T-helper 1 cell treated with Interleukin-12 subunit alpha and Interleukin-12 subunit beta and Interleukin-4 antibody, amounts not matched to agents 30 ng/mL and 1 ng/mL, for 36 hours (primary cell): ENCODE results near the gene PIH1D1. TPM values are rescaled to one million over a fixed set of nuclear protein-coding genes. Genes with fewer than 3 reads are reported as not detected.
"Not testable (repeated sequence)": the region's sequence is repeated elsewhere in the genome, so short reads cannot be mapped to it uniquely, and the experiment has no call there.

ENCODE experiments used
- intact Hi-C: fragments of 100-400 bp; cut with micrococcal nuclease; formaldehyde crosslinking; loops from one replicate; pipeline ENCODE4 v1.15.1; 2024
- total RNA-seq: library from RNA; stranded (reverse); gene quantifications from 2 replicates; pipeline ENCODE4 v1.2.3, GENCODE V29; 2022

The PIH1D1 gene
- total RNA-seq, 1 donor from 2014 or later = 136 TPM

DNA sequence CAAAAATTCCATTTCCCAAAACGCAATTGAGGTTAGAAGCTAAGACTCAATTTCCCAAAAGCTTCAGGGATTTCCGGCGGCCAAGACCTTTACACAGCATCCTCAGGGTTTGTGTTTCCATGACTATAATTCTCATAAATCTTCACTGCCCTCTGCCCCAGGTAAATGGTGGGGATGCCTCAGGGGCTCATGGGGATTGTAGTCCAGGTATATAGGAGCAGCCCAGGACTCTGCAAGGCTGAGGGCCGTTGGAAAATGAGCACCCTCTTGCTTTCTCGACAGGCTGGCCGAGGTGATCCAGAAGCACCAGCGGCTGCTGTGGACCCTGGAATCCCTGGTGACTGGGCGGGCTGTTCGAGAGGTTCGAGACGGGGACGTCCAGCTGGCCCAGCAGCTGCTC lies 7.8 kb upstream of the PIH1D1 start:
- intact Hi-C loops = no loop called here

GRCh38 chr19:49458567-49458903 lies 6.9 kb upstream of the PIH1D1 start:
- intact Hi-C loops = no loop called here

DNA sequence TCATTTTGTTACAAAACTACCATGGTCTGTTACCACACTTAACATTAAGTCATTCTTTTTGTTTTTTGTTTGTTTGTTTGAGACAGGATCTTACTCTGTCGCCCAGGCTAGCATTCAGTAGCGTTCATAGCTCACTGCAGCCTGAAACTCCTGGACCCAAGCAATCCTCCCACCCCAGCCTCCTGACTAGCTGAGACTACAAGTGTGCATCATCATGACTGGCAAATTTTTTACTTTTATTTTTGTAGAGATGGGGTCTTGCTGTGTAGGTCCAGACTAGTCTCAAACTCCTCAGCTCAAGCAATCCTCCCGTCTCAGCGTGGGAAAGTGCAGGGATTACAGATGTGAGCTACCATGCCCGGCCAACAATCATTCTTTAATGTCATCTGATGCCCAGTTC lies 4.7 kb upstream of the PIH1D1 start:
- intact Hi-C loops = no loop called here

GRCh38 chr19:49455773-49456172 lies 4.2 kb upstream of the PIH1D1 start:
- intact Hi-C loops = no loop called here

GRCh38 chr19:49453757-49454240 lies 2.2 kb upstream of the PIH1D1 start:
- intact Hi-C loops = loop anchor here (1.0 to 5.0 kb wide), 13 partner anchors 16 to 806 kb away; partner anchors contain the start of genes AKT1S1, AP2A1, CA11 and FLT3LG

- intact Hi-C loops = loop anchor here (1.0 to 5.0 kb wide), 13 partner anchors 16 to 806 kb away; partner anchors contain the start of genes AKT1S1, AP2A1, CA11 and FLT3LG
Measured at GRCh38 chr19:49453013-49453756, 1.6 kb upstream of the PIH1D1 start, which contains the start of gene ALDH16A1. Gene ALDH16A1 (plus strand): TSS chr19:49453225. CDS start chr19:49453332, 107 bp downstream.

DNA sequence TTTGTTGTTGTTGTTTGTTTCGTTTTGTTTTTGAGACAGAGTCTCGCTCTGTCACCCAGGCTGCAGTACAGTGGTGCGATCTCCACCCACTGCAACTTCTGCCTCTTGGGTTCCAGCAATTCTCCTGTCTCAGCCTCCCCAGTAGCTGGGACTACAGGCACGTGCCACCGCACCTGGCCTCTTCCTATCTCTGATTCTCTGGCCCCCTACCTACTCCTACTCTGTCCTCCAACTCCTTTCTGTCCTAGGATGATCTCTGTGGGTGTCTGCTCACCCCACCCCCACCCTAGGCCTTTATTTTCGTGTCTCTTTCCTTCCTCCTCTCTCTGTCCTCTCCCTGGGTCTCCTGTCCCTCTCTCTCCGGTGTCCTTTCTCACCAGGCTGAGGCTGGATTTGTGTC lies 1.2 kb downstream of the PIH1D1 start:
- intact Hi-C loops = loop anchor here (5.0 kb wide), 4 partner anchors 323 to 803 kb away; partner anchors contain the start of genes CA11, FUZ, GYS1 and RUVBL2

DNA sequence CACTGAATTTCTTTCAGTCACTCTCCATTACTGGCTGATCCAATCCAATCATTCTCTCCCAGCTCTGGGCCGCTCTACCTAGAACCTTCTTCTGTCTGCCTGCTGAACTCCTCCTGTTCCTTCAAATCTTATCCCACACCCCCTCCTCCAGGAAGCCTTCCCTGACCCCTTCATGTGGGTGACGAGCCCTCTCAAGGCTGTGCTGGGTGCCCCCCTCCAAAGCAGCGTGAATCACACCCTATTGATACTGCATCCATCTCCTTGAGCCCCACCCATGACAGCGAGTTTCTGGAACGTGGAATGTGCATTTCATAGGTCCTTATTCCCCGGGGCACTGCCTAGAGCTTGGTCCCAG lies 3.2 kb downstream of the PIH1D1 start:
- intact Hi-C loops = no loop called here

DNA sequence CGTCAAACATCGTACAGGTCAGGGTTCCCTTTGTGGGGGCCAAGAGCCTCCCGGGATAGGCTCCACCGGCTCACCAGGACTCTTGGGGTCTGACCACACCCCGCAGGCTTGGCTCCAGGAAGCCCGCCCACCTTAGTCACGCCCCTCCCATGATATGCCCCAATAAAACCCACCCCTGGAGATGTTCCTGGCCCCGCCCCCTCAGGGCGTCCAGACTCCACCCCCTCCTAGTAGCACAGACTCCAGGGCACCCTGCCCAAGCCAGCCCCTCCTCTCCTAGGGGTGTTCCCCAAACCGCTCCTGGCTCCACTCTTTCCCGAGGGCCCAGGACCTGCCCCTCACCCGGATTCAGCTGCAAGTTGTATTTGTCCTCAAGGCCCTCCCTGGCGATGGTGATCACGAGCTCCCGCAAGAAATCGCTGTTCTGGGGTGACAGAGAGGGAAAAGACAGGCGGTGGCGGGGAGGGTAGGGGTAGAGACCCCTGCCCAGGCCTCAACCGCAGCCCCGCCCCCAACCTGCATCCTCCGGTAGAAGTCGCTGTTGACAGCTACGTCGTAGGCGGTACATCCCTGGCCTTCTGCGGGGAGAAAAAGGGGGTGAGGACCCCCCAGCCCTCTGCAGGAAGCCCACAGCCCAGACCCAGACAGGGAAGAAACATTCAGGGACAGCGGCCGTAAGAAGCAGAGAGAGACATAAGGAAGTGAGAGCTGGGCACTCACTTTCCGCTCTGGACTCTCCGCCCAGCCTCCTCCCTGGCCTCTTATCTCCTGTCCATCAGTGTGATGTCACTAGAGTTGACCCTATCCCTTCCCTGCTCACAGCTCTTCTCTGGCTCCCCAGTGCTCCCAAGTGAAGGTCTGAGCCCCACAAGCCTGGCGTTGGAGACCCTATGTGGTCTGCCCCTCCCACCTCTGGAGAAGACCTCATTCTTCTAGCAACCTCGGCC lies 3.9 kb downstream of the PIH1D1 start:
- intact Hi-C loops = no loop called here

DNA sequence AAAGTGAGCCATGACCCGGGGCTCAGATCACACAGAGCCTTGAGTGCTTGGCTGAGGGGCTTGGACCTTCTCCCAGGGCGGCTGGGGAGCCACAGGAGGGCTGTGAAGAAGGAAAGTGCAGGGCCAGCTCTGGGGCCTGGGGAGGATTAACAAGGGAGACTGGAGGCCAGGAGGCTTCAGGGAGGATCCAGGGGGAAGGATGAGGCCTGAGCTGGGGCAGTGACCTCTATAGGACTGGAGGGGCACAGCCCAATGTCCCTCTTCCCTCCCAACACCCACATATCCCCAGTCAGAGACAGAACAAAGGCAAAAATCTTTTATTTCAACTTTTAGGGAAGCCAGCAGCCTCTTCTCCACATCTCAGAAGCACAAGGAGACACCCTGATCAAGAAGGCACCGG lies 5.6 kb downstream of the PIH1D1 start:
- intact Hi-C loops = no loop called here

DNA sequence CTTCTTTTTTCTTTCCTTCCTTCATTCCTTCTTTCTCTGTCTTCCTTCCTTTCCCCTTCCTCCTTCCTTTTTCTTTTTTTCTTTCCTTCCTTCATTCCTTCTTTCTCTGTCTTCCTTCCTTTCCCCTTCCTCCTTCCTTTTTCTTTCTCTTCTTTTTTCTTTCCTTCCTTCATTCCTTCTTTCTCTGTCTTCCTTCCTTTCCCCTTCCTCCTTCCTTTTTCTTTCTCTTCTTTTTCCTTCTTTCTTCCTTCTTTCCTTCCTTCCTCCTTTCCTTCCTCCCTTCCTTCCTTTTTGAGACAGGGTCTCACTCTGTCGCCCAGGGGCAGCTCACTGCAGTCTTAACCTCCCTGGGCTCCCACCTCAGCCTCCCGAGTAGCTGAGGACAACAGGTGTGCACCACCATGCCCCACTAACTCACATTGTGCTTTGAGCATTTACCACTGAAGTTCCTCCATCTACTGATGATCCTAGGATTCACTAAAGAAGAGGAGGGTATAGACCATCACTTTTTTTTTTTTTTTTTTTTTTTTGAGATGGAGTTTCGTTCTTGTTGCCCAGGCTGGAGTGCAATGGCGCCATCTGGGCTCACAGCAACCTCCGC lies 7.4 kb downstream of the PIH1D1 start:
- intact Hi-C loops = not testable (repeated sequence)

DNA sequence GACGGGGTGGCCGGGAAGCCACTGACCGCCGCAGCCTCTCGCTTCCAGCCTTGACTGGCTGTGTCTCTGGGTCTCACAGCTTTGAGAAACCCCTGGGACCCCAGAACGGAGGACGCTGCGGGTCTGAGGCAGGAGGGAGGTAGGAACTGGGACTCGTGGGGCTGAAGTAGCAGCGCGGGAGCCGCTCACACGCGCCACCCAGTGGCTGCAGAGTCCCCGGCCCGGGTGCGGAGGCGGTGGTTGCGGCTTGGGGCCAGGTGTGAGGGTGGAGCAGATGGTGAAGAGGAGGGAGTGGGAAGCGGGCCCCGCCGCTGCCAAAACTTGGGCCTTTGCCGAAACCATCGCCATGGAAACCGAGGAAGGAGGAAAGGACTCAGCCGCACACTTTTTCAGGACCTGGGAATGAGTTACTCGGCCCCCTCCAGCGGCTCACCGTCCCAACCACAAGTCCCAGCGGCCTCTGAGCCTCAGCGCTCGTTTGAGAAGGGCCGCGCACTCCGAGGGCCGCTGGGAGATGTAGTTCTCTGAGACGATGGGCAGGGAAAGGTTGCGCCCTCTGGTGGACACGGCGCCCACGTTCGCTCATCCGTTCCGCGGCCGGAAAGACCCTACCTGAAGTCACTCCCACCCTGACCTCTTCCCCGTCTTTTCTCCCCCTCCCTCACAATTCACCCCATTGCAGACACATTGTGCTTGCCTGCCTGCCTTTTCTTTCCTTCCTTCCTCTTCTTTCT lies 8.1 kb downstream of the PIH1D1 start:
- intact Hi-C loops = loop anchor here (1.0 to 2.0 kb wide), 10 partner anchors 8 to 217 kb away; partner anchors contain the start of genes DKKL1, FLT3LG, PIH1D1 and PTH2

DNA sequence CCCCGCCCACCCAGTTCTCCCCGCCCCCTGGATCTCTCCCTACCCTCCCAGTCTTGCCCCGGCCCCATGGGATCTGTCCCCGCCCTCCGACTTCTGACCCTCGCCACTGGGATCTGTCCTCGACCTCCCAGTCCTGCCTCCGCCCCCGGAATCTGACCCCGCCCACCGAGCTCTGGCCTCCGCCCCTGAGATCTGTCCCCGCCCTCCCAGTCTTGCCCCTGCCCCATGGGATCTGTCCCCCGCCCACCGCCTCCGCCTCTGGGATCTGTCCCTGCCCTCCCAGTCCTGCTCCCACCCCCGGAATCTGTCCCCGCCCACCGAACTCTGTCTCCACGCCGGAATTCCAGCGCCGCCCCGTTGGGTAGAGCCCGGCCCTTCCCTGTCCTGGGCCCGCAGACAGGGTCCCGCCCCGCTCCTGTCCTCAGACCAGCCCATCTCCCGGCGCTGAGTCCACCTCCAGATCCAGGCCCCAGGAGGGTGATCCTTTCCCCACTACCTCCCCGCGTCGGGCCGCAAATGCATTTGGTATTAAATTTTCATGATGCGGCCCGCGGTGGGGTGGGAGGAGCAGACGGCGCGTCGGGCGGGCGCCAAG lies 8.7 kb downstream of the PIH1D1 start:
- intact Hi-C loops = loop anchor here (1.0 to 2.0 kb wide), 10 partner anchors 8 to 217 kb away; partner anchors contain the start of genes DKKL1, FLT3LG, PIH1D1 and PTH2

DNA sequence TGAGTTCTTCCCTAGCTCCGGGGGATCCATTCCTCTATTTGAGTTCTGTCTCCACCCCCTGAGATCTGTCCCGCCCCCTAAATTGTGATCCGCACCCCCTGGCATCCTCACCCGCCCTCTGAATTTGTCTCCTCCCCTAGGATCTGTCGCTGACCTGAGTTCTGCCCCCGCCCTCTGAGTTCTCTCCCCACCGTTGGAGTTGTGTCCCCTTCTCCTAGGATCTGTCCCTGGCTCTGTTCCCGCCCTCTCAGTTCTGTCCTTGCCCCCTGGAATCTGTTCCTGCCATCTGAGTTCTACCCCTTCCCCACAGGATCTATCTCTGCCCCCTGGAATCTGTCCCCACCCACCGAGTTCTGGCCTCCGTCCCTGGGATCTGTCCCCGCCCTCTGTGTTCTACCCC lies 9.3 kb downstream of the PIH1D1 start:
- intact Hi-C loops = loop anchor here (2.0 kb wide), 3 partner anchors 20 to 198 kb away; partner anchors contain the start of genes PTH2, RPS11 and RRAS

DNA sequence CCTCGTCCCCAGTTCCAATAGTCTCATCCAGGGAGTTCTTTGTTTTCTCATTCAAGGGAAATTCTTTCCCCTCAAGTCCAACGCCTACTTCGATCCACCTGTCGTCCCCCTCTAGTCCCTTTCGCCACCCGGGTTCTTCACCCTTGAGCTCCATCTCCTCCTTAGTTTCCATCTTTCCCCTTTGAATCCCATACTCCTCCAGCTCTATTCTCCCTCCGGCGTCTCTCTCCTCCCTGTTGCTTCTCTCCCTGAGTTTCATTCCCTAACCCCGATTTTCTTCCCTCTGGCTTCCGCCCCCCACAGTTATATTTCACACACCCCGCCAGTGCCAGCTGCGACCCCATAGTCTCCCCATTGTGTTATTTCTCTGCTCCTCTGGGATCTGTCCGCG lies 9.7 kb downstream of the PIH1D1 start:
- intact Hi-C loops = loop anchor here (1.0 to 2.0 kb wide), 5 partner anchors 9 to 199 kb away; partner anchors contain the start of genes PTH2, RPS11 and RRAS

- intact Hi-C loops = loop anchor here (1.0 kb wide), 2 partner anchors 8 to 110 kb away; no protein-coding TSS in a partner anchor
Measured at GRCh38 chr19:49441210-49441959, 10.2 kb downstream of the PIH1D1 start, which contains the start of gene SLC17A7. Gene SLC17A7 (minus strand): TSS chr19:49441527. CDS start chr19:49441379, 148 bp downstream.

DNA sequence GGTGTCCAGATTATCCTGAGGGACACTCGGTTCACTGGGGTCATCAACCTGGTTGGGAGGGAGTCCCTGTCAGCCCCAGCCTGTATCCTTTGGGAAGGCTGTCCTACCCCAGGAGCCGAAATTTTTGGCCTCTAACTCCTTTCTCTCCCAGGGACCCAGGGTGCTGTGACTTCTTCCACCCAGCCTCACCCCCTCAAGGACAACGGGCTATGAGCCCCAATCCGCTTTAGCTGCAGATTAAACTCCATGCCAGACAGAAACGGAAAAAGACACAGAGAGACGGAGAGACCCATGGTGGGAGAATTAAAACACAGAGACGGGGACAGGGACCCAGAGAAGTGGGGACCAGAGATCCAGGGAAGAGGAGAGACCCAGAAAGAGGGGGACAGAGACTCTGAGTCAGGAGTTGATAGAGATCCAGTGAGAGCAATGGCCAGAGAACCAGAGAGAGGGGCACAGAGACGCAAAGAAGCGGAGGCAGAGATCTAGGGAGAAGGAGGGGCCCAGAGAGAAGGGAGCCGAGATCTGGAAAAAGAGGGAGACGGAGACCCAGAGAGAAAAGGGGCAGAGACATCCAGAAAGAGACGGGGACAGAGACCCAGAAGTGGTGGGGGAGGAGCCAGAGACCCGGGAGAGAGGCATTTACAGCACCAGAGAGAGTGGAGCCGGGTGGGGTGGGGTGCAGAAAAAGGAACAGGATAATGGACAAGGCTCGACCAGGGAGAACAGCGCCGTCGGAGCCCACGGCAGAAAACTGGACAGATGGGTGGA lies 11.0 kb downstream of the PIH1D1 start:
- intact Hi-C loops = loop anchor here (1.0 kb wide), 2 partner anchors 7 to 109 kb away; no protein-coding TSS in a partner anchor

GRCh38 chr19:49439836-49440235 lies 11.8 kb downstream of the PIH1D1 start:
- intact Hi-C loops = no loop called here
